Naive thymus-derived CD4-positive, alpha-beta T cell (primary cell): Measurements from ENCODE around the gene PPP4R3B. TPM values are rescaled to one million over a fixed set of nuclear protein-coding genes. Genes with fewer than 3 reads are reported as not detected.
A peak's percentile ranks its signal among the peaks of the same experiment; 100 is the strongest.

Source experiments
- ATAC-seq: fragments of 150-1000 bp; cut with Tn5 transposase; 2 replicates; pipeline ENCODE4 v1.10.0; 2021; ENCODE audit warnings: mild to moderate bottlenecking, moderate library complexity
- CTCF ChIA-PET: fragments of 350-600 bp; sonication (Branson Sonifier 250); formaldehyde crosslinking; loops from one replicate; lab custom pipeline; 2021; ENCODE audit warnings: antibody characterized with exemption; lab: Charles Lee
- POLR2A ChIA-PET: fragments of 350-600 bp; sonication (Branson Sonifier 250); formaldehyde crosslinking; loops from one replicate; lab custom pipeline; 2021; ENCODE audit warnings: antibody characterized with exemption, inconsistent platforms; lab: Charles Lee
- DNase-seq, 9 donors: peaks; one replicate each; pipeline versions ENCODE4 v3.0.0 to v3.0.0-alpha.2; 2020 to 2022; ENCODE audit warnings: mixed read lengths in 1 of 9
- H3K27ac ChIP-seq: one replicate; pipeline ENCODE4 v1.7.0; 2013; ENCODE audit warnings: mild to moderate bottlenecking, low read depth, low read length, moderate library complexity
- H3K27me3 ChIP-seq, 2 donors: one replicate each; pipeline ENCODE4 v1.7.0; 2013; ENCODE audit warnings: low read length in 2 of 2, mild to moderate bottlenecking in 2 of 2, moderate library complexity in 2 of 2; ENCODE audit not compliant: control insufficient read depth in 2 of 2, insufficient read depth in 2 of 2
- H3K36me3 ChIP-seq, 3 experiments: 1 replicate in 2 of 3; 2 replicates in 1 of 3; pipeline ENCODE4 v1.7.0; 2013; ENCODE audit warnings: low read length in 3 of 3, mild to moderate bottlenecking in 3 of 3, moderate library complexity in 1 of 3; ENCODE audit not compliant: insufficient read depth in 3 of 3, control insufficient read depth in 2 of 3
- H3K4me1 ChIP-seq, 2 donors: one replicate each; pipeline ENCODE4 v1.7.0; 2013; ENCODE audit warnings: low read length in 2 of 2, mild to moderate bottlenecking in 2 of 2, moderate library complexity in 1 of 2; ENCODE audit not compliant: control insufficient read depth in 2 of 2, insufficient read depth in 2 of 2
- H3K4me3 ChIP-seq: 2 replicates; pipeline ENCODE4 v1.7.0; 2013; ENCODE audit warnings: mild to moderate bottlenecking, low read length
- H3K9me3 ChIP-seq, 3 experiments: 1 replicate in 2 of 3; 2 replicates in 1 of 3; pipeline ENCODE4 v1.7.0; 2013; ENCODE audit warnings: low read length in 3 of 3; ENCODE audit not compliant: control insufficient read depth in 2 of 3
- H3K27ac Mint-ChIP-seq, 9 donors: one replicate each; pipeline ENCODE4 v1.8.0; 2020 to 2022; ENCODE audit warnings: mixed read lengths in 9 of 9, mild to moderate bottlenecking in 8 of 9, moderate library complexity in 5 of 9, inconsistent platforms in 2 of 9
- H3K27me3 Mint-ChIP-seq, 5 donors: one replicate each; pipeline ENCODE4 v1.8.0; 2021 to 2022; ENCODE audit warnings: mixed read lengths in 5 of 5, mild to moderate bottlenecking in 1 of 5
- H3K36me3 Mint-ChIP-seq, 5 donors: one replicate each; pipeline ENCODE4 v1.8.0; 2020 to 2022; ENCODE audit warnings: mixed read lengths in 5 of 5, mild to moderate bottlenecking in 3 of 5, inconsistent platforms in 1 of 5
- H3K4me1 Mint-ChIP-seq, 7 donors: one replicate each; pipeline ENCODE4 v1.8.0; 2020 to 2022; ENCODE audit warnings: mixed read lengths in 7 of 7, mild to moderate bottlenecking in 3 of 7, inconsistent platforms in 1 of 7
- H3K4me3 Mint-ChIP-seq, 10 donors: one replicate each; pipeline ENCODE4 v1.8.0; 2020 to 2022; ENCODE audit warnings: mild to moderate bottlenecking in 10 of 10, mixed read lengths in 10 of 10, moderate library complexity in 6 of 10, inconsistent platforms in 2 of 10
- H3K9me3 Mint-ChIP-seq, 11 donors: one replicate each; pipeline ENCODE4 v1.8.0; 2020 to 2022; ENCODE audit warnings: mixed read lengths in 11 of 11, mild to moderate bottlenecking in 4 of 11, inconsistent platforms in 1 of 11, moderate library complexity in 1 of 11
- intact Hi-C, 2 donors: fragments of 100-400 bp; cut with micrococcal nuclease; formaldehyde crosslinking; loops; one replicate each; pipeline ENCODE4 v1.15.1; 2023
- polyA plus RNA-seq, 2 donors: library from polyadenylated mRNA; unstranded; fragments of 300-500 nt; fragmentation: Illumina TruSeq; gene quantifications; one replicate each; pipeline ENCODE4 v1.2.3, GENCODE V29; 2021
- total RNA-seq, 6 experiments: library from RNA in 5 of 6; stranded (reverse) in 5 of 6; gene quantifications; 1 replicate in 5 of 6; 2 replicates in 1 of 6; pipeline ENCODE4 v1.2.3 and lab custom pipeline; 2021 to 2026

Gene PPP4R3B
- total and polyA plus RNA-seq, 7 experiments from 2014 or later: 65.9 to 113 (median 83.9) TPM

DNA sequence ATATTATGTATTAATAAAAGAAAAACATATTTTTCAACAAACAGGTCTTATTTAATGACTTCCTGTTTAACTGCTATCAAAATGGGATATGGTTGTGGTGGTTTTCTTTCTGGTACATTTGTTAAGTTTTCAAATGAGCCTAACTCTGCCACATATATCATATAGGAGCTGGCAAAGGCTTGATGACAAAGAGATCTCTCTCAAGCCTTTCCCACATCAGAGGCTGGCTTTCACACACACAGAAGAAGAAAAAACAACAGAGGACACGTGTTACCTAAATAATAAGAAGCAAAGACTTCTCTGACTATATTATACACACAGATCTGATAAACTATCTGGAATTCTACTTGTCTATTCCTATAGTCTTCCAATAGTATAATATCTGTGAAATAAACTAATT lies 51.8 kb downstream of the PPP4R3B start:
- ATAC-seq (peak; percentile 66), DNase-seq (peak in 6 of 9 donors; percentile 21 to 62 (median 40))
- H3K27me3 Mint-ChIP-seq: no peaks in the 10 kb centered on the region
- H3K4me1 ChIP-seq: peaks cover 10 to 17% of the 10 kb centered on the region in 2 donors
- H3K36me3 Mint-ChIP-seq: peaks cover 17 to 75% (median 68%) of the 10 kb centered on the region in 5 donors
- H3K27me3 ChIP-seq: no peaks in the 10 kb centered on the region
- no peak overlapping the region for H3K4me3 ChIP-seq
- CTCF ChIA-PET: no interaction called here
- peak overlapping the region in 7 of 10 donors; percentile 4 to 67 (median 57) for H3K4me3 Mint-ChIP-seq
- H3K9me3 Mint-ChIP-seq: peaks cover 2 to 17% (median 7%) of the 10 kb centered on the region in 11 donors
- POLR2A ChIA-PET: interaction anchor here (0.7 to 1.0 kb wide), 2 partner anchors 46 to 55 kb away, joined by 3 read pairs; partner anchors contain the start of gene CFAP36
- H3K9me3 ChIP-seq: peaks cover 0 to 5% (median 0%) of the 10 kb centered on the region in 3 experiments
- peak overlapping the region; percentile 28 for H3K27ac ChIP-seq
- intact Hi-C loops: loop anchor here in 1 of 2 donors (2.0 kb wide), 1 partner anchor 13 kb away; no protein-coding TSS in a partner anchor
- peaks cover 8 to 46% (median 36%) of the 10 kb centered on the region in 7 donors for H3K4me1 Mint-ChIP-seq
- peaks cover 15 to 52% (median 16%) of the 10 kb centered on the region in 3 experiments for H3K36me3 ChIP-seq
- peak overlapping the region in 7 of 9 donors; percentile 27 to 90 (median 75) for H3K27ac Mint-ChIP-seq

DNA sequence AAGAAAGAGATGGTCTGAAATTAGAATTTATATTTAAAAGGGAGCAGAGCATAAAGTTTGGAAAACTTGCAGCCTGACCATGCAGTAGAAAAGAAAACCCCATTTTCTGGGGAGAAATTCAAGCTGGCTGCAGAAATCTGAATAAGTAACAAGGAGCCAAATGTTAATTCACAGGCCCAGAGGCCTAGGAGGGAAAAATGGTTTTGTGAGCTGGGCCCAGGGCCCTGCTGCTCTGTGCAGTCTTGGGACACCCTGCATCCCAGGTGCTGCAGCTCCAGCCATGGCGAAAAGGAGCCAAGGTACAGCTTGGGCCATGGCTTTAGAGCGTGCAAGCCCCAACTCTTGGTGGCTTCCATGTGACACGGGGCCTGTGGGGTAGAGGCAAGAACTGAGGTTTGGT lies 56.6 kb downstream of the PPP4R3B start:
- ChIA-PET CTCF (no interaction called here), POLR2A (no interaction called here)
- H3K27me3 ChIP-seq: no peaks in the 10 kb centered on the region
- peaks cover 0 to 5% (median 0%) of the 10 kb centered on the region in 3 experiments for H3K9me3 ChIP-seq
- Mint-ChIP-seq H3K4me1 (peaks cover 9 to 17% (median 16%) of the 10 kb centered on the region in 7 donors), H3K36me3 (peaks cover 16 to 75% (median 62%) of the 10 kb centered on the region in 5 donors), H3K4me3 (no peak overlapping the region), H3K27me3 (no peaks in the 10 kb centered on the region), H3K9me3 (peaks cover 2 to 22% (median 7%) of the 10 kb centered on the region in 11 donors), H3K27ac (peak overlapping the region in 1 of 9 donors; percentile 52)
- peaks cover 0 to 3% of the 10 kb centered on the region in 2 donors for H3K4me1 ChIP-seq
- intact Hi-C loops: no loop called here
- no peak for ATAC-seq
- no peak overlapping the region for H3K4me3 ChIP-seq
- no peak for DNase-seq
- H3K36me3 ChIP-seq: peaks cover 12 to 82% (median 18%) of the 10 kb centered on the region in 3 experiments
- H3K27ac ChIP-seq: no peak overlapping the region

- peaks cover 13 to 67% (median 42%) of the 10 kb centered on the region in 5 donors for H3K36me3 Mint-ChIP-seq
- Histone ChIP-seq H3K4me3 (no peak overlapping the region), H3K27ac (no peak overlapping the region), H3K36me3 (peaks cover 3 to 75% (median 12%) of the 10 kb centered on the region in 3 experiments), H3K27me3 (no peaks in the 10 kb centered on the region), H3K4me1 (no peaks in the 10 kb centered on the region), H3K9me3 (peaks cover 0 to 5% (median 0%) of the 10 kb centered on the region in 3 experiments)
- DNase-seq (no peak), ATAC-seq (no peak)
- H3K4me1 Mint-ChIP-seq: peaks cover 4 to 23% (median 9%) of the 10 kb centered on the region in 7 donors
- POLR2A ChIA-PET: interaction anchor here (0.6 kb wide), 2 partner anchors 35 to 60 kb away, joined by 3 to 5 read pairs; partner anchors contain the start of gene PPP4R3B
- H3K4me3 Mint-ChIP-seq: no peak overlapping the region
- CTCF ChIA-PET: interaction anchor here (1.1 kb wide), 1 partner anchor 18 kb away, joined by 4 read pairs; no protein-coding TSS in a partner anchor
- peak overlapping the region in 5 of 9 donors; percentile 9 to 84 (median 58) for H3K27ac Mint-ChIP-seq
- intact Hi-C loops: loop anchor here in 1 of 2 donors (5.0 kb wide), 1 partner anchor 35 kb away; no protein-coding TSS in a partner anchor
- peaks cover 0 to 13% (median 2%) of the 10 kb centered on the region in 11 donors for H3K9me3 Mint-ChIP-seq
- H3K27me3 Mint-ChIP-seq: no peaks in the 10 kb centered on the region
Measured at GRCh38 chr2:55556809-55557208, 60.6 kb downstream of the PPP4R3B start.

DNA sequence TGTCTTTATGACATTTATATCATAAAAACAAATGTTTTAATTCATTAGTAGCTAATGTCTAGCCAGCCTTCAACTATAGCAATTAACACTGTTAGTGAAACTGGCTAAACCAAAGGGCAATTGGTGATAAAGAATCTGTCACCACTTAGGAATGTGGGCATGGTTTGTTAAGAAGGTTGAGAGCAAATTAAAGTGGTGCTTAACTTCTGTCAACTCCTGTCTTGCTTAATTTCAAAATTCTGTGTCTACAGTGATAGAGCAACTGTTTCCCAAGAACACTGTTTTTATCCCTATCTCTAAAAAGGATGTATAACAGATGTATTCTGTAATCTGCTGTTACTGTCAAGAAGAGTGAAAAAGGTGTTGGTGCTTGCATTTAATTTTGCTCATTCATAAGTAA lies 61.4 kb downstream of the PPP4R3B start:
- H3K36me3 Mint-ChIP-seq: peaks cover 13 to 59% (median 34%) of the 10 kb centered on the region in 5 donors
- H3K36me3 ChIP-seq: peaks cover 3 to 68% (median 5%) of the 10 kb centered on the region in 3 experiments
- H3K27ac ChIP-seq: no peak overlapping the region

GRCh38 chr2:55553321-55553720 lies 64.1 kb downstream of the PPP4R3B start:
- POLR2A ChIA-PET: interaction anchor here (1.4 kb wide), 1 partner anchor 23 kb away, joined by 4 read pairs; no protein-coding TSS in a partner anchor

More for the DNA sequence above, 61.4 kb downstream of the PPP4R3B start:
- ATAC-seq: no peak
- Mint-ChIP-seq H3K27ac (peak overlapping the region in 3 of 9 donors; percentile 24 to 82 (median 47)), H3K27me3 (no peaks in the 10 kb centered on the region), H3K9me3 (peaks cover 0 to 5% (median 0%) of the 10 kb centered on the region in 11 donors), H3K4me3 (no peak overlapping the region), H3K4me1 (peaks cover 4 to 23% (median 11%) of the 10 kb centered on the region in 7 donors)
- intact Hi-C loops: loop anchor here in 1 of 2 donors (5.0 kb wide), 1 partner anchor 34 kb away; no protein-coding TSS in a partner anchor
- H3K4me3 ChIP-seq: no peak overlapping the region
- ChIA-PET POLR2A (interaction anchor here (1.1 kb wide), 1 partner anchor 37 kb away, joined by 4 read pairs; the partner anchor contains the start of gene CFAP36), CTCF (interaction anchor here (0.7 to 1.1 kb wide), 2 partner anchors 19 to 24 kb away, joined by 4 to 6 read pairs; no protein-coding TSS in a partner anchor)
- no peak for DNase-seq
- no peaks in the 10 kb centered on the region for H3K27me3 ChIP-seq
- no peaks in the 10 kb centered on the region for H3K4me1 ChIP-seq
- no peaks in the 10 kb centered on the region for H3K9me3 ChIP-seq

GRCh38 chr2:55550368-55551102 lies 66.9 kb downstream of the PPP4R3B start:
- Histone ChIP-seq H3K27ac (no peak overlapping the region), H3K4me3 (no peak overlapping the region), H3K9me3 (no peaks in the 10 kb centered on the region), H3K27me3 (no peaks in the 10 kb centered on the region), H3K4me1 (no peaks in the 10 kb centered on the region), H3K36me3 (peaks cover 6 to 53% (median 10%) of the 10 kb centered on the region in 3 experiments)
- no peak for ATAC-seq
- peaks cover 0 to 18% (median 5%) of the 10 kb centered on the region in 7 donors for H3K4me1 Mint-ChIP-seq
- intact Hi-C loops: no loop called here
- ChIA-PET CTCF (no interaction called here), POLR2A (interaction anchor here (0.6 to 1.1 kb wide), 2 partner anchors 31 to 96 kb away, joined by 4 to 5 read pairs; partner anchors contain the start of gene CFAP36)
- peaks cover 4 to 47% (median 17%) of the 10 kb centered on the region in 5 donors for H3K36me3 Mint-ChIP-seq
- no peak overlapping the region for H3K4me3 Mint-ChIP-seq
- H3K27ac Mint-ChIP-seq: peak overlapping the region in 3 of 9 donors; percentile 33 to 43 (median 42)
- no peak for DNase-seq
- H3K27me3 Mint-ChIP-seq: no peaks in the 10 kb centered on the region
- H3K9me3 Mint-ChIP-seq: no peaks in the 10 kb centered on the region

More at GRCh38 chr2:55553321-55553720, 64.1 kb downstream of the PPP4R3B start:
- H3K27ac Mint-ChIP-seq: peak overlapping the region in 8 of 9 donors; percentile 11 to 84 (median 55)
- Histone ChIP-seq H3K9me3 (no peaks in the 10 kb centered on the region), H3K36me3 (peaks cover 9 to 61% (median 10%) of the 10 kb centered on the region in 3 experiments), H3K27me3 (no peaks in the 10 kb centered on the region), H3K4me3 (no peak overlapping the region), H3K27ac (peak overlapping the region; percentile 13), H3K4me1 (no peaks in the 10 kb centered on the region)
- H3K4me1 Mint-ChIP-seq: peaks cover 3 to 18% (median 8%) of the 10 kb centered on the region in 7 donors
- DNase-seq (no peak), ATAC-seq (no peak)
- H3K4me3 Mint-ChIP-seq: no peak overlapping the region
- CTCF ChIA-PET: no interaction called here
- peaks cover 4 to 47% (median 22%) of the 10 kb centered on the region in 5 donors for H3K36me3 Mint-ChIP-seq
- H3K9me3 Mint-ChIP-seq: no peaks in the 10 kb centered on the region
- no peaks in the 10 kb centered on the region for H3K27me3 Mint-ChIP-seq
- intact Hi-C loops: no loop called here
